GM21381 (cell line): ENCODE data around the gene HNRNPK.

Experiments
- ATAC-seq: cut with Tn5 transposase; IDR thresholded peaks from one replicate; pipeline ENCODE4 v1.9.1; 2021; ENCODE audit warnings: mild to moderate bottlenecking, moderate library complexity; ENCODE audit not compliant: unreplicated experiment

The HNRNPK gene

DNA sequence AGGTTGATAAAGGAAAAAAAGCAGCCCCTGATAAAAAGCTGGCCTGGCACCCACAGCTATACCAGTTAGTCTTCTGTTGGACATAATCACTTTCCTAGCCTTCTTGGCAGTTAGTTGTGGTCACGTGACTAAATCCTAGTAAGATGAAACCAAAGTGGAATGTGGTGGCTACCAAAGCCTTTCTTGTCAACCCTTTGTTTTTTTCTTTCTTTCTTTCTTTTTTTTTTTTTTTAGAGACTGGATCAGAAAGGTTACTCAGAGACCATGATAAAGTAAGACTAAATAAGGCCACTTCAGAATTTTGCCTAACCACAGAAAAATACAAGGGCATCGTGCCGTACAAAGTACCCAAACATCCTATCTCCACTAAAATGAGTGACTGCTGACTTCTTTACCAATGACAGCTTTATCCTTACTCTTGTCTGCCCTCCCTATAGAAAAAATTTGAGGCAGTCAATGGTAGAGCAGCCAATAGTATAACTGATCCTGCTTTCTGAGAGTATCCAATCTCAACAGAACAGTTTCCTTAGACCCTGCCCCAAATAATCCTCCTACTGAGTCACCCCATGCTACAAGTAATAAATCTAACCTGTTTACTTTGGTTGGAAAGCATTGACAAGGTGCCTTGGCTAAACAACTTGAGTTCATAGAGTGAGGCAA, 44.6 kb downstream of the HNRNPK start:
- no peak for ATAC-seq

DNA sequence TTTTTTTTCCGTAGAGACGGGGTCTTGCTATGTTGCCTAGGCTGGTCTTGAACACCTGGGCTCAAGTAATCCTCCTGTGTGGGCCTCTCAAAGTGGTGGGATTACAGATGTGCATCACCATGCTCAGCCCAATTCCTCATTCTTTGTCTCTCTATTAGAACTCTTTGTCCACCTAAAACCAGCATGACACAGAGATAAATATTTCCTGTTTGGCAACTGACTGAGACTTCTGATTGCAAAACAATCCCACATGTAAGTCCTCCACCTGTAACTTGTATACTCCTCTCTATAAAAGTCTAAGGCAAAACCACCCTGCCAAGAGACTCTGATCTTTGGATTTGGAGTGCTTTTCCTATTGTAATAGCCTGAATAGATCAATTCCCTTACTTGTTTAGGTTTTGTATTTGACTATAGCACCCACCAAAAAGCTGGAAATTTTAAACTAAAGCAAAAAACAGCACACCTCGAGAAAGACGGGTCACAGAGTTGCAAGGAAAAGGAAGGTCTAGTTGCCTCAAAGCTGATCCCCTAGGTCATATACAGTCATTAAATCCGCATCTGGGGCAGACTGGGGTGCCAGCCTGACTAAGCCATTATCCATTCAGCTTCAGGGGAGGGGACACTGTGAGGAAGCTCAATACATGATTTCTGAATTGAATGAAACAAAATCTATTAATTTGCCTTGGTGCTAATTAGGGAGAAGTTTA, 45.3 kb downstream of the HNRNPK start:
- ATAC-seq: no peak

DNA sequence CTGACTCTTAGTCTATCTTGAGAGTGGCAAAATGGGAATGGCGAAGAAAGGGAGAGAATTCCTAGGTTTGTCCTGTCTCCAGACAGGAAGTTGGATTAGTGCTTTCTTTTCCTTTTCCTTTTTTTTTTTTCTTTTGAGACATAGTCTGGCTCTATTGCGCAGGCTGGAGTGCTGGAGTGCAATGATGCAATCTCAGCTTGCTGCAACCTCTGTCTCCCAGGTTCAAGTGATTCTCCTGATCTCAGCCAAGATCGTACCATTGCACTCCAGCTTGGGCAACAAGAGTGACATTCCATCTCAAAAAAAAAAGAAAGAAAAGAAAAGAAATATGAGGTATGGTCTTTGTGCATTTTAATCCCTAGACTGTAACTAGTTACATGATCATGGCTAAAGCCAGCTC, 46.2 kb downstream of the HNRNPK start:
- no peak for ATAC-seq

DNA sequence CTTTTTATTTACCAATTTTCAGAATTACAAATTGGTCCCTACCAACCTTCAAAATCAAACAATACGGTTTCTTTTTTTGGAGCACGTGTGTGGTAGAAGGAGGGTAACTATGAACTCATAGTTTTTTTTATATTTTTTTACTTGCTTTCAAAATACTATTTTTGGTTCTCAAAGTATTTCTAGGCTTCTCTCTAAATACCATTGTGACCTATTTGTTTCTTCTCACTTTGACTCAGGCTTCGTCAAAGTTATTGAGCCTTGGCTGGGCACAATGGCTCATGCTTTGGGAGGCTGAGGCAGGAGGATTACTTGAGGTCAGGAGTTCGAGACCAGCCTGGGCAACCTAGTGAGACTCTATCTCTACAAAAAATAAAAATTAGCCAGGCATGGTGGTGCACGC, 47.2 kb downstream of the HNRNPK start:
- no peak for ATAC-seq

DNA sequence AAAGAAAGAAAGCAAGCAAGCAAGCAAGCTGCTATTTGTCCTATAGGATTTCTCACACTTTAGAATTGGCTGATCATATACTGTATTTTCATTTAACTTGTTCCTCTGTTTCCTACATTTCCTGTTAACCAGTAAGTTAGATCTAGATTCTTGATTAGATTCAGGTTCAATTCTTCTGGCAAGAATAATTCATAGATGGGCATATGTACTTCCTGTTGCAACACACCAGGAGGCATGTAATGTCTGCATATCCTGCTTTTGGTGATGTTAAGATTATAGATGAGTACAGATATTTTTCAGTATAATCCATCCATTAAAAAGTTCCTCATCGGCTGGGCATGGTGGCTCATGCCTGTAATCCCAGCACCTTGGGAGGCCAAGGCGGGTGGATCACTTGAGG, 48.0 kb downstream of the HNRNPK start:
- no peak for ATAC-seq

DNA sequence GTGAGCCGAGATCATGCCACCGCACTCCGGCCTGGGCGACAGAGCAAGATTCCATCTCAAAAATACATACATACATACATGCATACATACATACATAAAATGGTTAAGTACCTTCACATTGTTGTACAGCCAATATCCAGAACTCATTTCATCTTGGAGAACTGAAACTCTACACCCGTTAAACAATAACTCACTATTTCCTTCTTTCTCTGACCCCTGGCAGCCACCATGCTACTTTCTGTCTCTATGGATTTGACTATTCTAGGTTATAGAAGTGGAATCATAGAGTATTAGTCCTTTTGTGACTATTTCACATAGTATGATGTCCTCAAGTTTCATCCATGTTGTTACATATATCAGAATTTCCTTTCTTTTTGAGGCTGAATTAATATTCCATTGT, 49.1 kb downstream of the HNRNPK start:
- no peak for ATAC-seq

DNA sequence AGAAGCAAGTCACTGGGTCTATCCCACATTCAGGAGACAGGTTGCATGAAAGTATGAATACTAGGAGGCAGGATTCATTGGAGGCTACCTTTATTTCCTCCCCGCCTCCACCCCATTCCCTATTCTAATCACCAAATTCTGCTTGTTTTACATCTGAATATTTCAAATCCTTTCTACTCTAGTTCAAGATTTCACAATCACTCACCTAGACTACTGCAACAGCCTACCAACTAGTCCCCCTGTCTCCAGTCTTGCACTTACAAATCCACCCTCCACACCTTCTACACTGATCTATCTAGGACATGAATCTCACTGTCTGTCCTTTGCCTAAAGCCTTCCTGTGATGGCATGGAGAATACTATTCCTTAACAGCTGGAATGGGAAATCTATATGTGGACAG, 52.4 kb downstream of the HNRNPK start:
- no peak for ATAC-seq

DNA sequence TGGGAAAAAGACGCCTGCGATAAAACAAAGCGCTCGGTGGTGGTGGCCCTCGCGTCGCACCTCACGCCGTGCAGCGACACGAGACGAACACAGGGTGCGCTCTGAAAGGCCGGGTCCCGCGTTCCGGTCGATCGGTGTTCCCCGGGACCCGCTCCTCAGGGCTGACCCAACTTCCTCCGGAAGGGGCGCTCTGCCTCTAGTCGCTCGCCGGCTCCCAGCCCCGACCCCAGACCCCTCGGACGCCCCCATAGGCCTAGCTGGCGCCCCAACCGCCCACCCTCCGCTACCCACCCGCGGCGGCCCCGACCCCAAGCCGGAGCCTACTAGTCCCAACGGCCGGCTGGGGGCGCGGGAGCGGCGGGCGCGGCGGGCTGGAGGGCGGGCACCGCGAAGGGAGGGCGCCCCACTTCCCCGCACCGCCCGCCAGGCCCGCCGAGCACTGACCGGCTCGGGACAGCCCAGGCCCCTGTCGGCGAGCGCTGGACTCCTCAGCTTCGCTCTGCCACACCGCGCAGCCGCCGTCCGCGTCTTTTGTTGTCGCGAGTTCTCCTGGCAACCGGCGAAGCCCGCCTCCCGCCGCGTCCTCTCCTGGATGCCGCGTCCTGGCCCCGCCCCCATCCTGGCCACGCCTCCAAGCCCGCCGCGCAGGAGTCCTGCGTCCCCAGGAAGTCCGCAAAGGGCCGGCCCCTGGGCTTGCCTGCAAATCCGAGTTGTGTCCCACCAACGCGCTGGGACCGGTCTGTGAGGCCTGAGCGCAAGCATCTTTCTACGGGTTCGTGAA, 58.9 kb downstream of the HNRNPK start, which contains the start of gene KIF27:
TSS of gene KIF27 (minus strand) at position 506 of the 781 bp plus-strand sequence. CDS start 5,841 bp downstream, outside the sequence.
- peak; percentile 91 for ATAC-seq

DNA sequence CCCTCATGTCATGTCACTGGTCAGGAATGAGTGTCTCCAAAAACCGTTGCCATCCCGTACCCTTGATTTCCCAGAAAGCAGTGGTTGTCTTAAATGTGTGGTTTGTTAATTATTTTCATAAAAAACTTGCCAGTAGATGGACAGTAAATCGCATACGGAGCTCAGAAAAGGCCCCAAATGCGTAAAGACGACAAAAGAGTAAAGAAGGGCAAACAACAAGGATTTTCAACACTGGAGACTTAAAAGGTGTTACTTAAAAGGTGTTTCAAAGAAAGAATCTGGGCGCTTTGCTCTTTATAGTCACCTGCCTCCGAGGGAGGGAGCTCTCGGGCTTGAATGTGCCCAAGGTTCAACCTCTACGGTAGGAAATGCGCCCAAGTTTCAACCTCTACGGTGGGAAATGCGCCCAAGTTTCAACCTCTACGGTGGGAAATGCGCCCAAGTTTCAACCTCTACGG, 59.5 kb downstream of the HNRNPK start:
- ATAC-seq: peak; percentile 29

DNA sequence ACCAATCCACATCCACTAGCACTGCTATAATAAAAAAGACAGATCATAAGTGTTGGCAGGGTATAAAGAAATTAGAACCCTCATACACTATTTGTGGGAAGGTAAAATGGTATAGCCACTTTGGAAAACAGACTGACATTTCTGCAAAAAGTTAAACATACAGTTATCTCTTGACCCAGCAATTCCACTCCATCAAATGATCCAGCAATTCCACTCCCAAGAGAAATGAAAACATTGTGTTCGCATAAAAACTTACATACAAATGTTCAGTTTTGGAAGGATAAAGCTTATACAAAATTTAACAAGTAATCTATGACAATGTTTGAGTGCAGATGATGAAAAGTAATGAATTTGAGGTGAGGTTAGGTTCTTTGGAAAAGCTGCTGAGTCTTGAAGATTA, 60.9 kb downstream of the HNRNPK start:
- ATAC-seq: no peak
